Fibroblast of skin of abdomen (primary cell): ENCODE data around the gene ISOC2.
"Not testable (repeated sequence)": the region's sequence is repeated elsewhere in the genome, so short reads cannot be mapped to it uniquely, and the experiment has no call there.

Experiments
- DNase-seq: peaks from one replicate; pipeline ENCODE4 v3.0.0-alpha.2; 2013

ISOC2 gene

GRCh38 chr19:55457683-55458457 is 3.6 kb downstream of the ISOC2 start:
- DNase-seq = no peak

- DNase-seq = no peak
These were observed 5.1 kb downstream of the ISOC2 start for GRCh38 chr19:55456347-55456746.

DNA sequence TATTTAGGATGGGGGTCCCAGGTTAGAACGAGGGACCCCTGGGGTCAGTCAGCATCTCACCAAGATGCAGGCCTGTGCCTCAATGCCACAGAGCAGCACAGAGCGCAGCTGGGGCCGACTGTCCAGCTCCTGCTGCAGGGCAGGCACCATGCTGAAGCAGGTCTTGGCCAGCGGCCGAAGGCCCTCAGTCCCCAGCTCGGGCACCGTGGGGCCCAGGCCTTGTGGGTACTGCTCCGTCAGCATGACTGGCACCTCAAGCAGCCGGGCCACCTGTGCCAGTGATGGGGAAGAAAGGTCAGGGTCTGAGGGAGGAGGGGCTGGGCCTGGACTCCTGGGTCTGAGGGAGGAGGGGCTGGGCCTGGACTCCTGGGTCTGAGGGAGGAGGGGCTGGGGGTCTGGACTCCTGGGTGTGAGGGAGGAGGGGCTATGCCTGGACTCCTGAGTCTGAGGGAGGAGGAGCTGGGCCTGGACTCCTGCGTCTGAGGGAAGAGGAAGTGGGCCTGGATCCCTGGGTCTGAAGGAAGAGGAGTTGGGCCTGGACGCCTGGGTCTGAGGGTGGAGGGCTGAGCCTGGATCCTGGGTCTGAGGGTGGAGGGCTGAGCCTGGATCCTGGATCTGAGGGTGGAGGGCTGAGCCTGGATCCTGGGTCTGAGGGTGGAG is 5.7 kb downstream of the ISOC2 start:
- no peak for DNase-seq

DNA sequence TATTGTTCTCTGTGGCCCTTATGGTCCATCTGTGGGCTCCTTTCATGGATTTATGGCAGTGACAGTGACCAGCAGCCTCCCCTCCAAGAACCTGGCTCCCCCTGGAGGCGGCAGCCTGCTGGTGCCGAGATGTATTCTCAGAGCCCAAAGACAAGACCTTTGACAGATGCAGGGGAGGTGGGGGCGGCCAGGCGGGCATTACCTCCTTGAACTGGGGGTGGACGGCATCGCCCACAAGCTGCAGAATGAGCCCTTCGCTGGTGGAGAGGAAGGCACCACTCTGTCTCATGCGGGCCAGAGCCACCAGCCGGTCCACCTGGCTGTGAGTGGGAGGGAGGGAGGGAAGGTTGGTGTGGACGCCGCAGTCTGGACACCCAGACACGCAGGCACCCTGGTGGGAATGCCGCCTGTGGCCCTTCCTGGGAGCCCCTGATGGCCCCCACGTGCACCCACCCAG is 6.6 kb downstream of the ISOC2 start:
- no peak for DNase-seq

GRCh38 chr19:55453511-55454260 is 7.8 kb downstream of the ISOC2 start:
- no peak for DNase-seq

DNA sequence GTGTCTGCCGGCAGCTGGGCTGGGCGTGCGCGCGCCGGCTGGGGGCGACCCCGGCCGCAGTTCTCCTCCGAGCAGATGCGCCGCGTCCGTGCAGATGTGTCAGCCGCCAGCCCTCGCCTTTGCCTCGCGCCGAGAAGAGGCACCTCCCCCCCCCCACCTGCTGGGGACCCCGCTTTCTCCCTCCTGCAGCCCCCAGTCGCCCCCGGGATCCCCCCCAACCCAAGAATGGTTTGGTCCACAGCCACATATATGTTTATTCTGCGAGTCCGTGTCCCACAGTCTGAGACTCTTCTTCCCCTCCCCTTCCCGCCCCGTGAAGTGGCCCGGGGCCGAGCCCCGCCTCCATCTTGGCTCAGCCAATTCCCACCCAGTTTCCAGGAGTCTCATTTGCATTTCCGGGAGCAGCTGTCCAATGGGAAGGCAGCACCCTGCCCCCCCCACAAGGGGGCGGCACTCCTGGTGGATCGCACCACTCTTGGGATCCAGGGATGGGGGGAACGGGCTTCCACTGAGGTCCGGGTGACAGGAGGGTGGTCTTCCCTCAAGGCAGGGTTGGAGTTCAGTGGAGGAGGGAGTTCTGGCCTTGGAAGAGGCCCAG is 8.6 kb downstream of the ISOC2 start:
- DNase-seq = peak; percentile 70

DNA sequence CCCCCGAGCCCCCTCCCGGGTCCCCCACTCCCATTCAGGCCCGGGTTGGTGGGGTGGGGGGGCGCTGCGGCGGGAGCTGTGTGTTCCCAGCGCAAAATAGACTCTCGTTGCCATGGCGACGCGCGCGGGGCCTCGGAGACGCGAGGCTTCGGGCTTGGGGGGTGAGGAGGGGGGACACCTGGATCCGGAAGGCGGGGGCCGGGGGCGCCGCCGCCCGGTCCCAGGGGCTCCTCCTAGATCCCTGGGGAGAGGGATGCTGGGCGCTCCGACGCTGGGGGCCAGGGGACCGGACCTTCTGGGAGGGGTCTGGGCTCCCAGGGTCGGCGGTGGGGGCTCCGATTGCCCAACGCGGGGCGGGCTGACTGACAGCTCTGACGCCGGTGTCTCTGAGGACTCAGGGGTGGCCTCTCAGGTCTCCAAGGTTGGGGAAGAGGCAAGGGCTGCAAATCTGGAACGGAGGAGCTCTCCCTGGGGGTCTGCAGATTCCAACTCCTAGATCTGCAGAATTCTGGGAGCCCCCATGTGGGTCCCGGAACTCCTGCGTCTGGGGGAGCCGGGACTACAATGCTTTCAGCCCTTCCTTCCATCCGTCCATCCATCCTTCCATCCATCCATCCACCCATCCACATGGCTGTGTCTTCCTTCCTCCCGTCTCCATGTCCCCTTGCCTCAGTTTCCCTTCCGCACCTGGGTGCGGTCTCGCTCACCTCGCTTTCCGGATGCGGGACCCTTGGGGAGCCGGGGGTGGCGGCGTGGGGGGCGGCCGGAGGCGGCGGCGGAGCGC is 9.3 kb downstream of the ISOC2 start:
- DNase-seq = no peak

DNA sequence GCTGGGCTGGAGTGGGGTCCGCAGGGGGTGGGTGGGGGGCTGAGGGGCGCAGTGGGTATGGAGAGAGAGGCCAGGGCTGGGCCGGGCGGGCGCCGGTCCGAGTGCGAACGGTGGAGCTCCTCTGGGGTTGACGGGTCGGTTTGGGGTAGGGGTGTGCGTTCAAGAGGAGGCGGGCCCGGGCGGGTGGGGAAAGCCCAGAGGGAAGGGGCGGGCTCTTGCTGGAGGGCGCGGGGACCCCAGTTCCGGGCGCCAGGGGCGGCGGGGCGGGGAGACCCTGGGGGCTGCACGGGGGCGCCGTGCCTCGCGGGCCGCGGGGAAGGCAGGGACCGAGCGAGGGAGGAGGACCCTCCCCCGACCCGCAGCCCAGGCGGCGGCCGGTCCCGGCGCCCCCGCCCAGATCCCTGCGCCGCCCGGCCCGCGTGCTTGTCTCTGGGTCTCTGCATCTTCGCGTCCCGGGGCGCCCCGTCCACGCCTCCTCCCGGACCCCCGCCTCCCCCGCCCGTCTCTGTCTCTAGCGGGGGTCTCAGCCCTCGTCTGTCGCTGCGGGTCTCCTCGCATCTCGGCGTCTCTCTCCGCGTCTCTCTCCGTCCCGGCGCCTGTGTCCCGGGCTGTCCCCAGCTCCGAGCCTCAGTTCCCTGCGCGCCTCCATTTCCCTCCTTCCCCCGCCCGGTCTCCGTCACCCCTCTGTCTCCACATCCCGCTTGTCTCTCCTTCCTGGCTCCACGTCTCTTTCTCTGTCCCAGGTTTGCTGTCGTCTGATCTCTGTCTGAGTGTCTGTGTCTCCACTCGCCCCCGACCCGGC is 10.1 kb downstream of the ISOC2 start:
- no peak for DNase-seq

- DNase-seq = no peak
These were observed 12.0 kb downstream of the ISOC2 start for GRCh38 chr19:55449469-55449868.

DNA sequence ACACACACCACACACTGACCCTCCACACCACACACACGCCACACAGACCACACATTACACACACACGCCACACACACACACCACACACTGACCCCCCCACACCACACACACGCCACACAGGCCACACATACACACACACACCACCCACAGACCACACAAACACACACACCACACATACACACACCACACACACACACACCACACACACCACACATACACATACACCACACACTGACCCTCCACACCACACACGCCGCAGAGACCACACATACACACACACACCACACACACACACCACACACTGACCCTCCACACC is 13.3 kb downstream of the ISOC2 start:
- DNase-seq = not testable (repeated sequence)

- peak; percentile 28 for DNase-seq
These were observed 13.8 kb downstream of the ISOC2 start for GRCh38 chr19:55447421-55448174.

DNA sequence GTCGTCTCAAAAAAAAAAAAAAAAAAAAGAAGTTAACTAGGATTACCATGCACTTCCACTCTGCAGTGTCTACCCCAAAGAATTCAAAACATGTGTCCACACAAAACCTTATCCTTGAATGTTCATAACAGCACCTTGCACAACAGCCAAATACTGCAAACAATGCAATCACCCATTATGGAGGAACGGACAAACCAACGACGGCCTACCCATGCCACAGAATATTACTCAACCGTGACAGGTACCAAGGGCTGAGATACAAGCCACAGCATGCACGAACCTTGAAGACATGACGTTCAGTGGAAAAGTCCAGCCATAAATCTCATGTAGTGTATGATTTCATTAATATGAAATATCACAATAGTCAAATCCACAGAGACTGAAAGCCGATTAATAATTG is 15.4 kb downstream of the ISOC2 start:
- no peak for DNase-seq

- DNase-seq = no peak
These were observed 16.8 kb downstream of the ISOC2 start for GRCh38 chr19:55444646-55445045.

GRCh38 chr19:55443824-55444480 is 17.5 kb downstream of the ISOC2 start:
- no peak for DNase-seq

- DNase-seq = no peak
These were observed 18.2 kb downstream of the ISOC2 start, which contains the start of gene SHISA7 for GRCh38 chr19:55443045-55443823. SHISA7 (minus strand) TSS chr19:55443300; CDS start chr19:55442863, 437 bp downstream.

DNA sequence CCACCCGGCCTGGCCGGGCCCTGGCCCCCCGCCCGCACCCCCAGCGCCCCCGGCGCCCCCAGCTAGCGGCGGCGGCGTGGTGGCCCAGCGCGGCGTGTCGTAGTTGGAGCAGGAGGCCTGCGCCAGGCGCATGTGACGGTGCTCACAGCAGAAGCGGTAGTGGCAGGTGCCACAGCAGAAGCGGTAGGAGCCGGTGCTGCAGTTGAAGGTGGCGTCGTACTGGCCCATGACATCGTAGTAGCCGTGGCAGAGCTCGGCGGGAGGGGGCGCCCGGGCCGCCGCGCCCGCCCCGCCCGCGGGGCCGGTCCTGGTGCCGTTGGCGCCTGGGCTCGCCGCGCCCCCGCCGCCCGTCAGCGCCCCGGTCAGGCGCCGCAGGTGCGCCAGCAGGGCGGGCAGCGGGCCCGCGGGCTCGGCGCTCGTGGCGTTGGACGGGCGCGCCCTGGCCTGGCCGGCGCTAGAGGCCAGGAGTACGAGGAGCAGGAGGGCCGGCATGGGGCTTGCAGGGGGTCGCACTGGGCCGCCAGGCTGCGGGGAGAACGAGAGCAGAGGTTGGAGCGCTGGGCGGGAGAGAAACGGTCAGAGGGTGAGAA is 19.0 kb downstream of the ISOC2 start:
- DNase-seq = no peak

GRCh38 chr19:55441692-55442321 is 19.6 kb downstream of the ISOC2 start:
- no peak for DNase-seq

DNA sequence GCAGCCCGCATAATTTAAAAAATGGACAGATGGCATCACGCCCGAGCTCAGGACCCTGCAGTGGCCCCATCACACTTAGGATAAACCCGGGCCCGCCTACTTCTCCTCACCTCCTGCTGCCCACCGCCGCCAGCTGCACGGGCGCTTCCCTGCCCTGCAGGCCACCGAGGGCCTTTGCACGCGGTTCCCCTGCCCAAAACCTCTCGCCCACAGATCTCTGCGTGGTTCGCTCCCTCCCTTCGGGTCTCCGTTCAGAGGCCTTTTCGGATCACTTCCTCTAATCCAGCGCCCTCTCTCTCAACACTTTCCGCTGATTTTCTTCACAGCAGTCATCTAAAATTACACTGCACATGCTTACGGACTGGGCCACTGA is 20.1 kb downstream of the ISOC2 start:
- no peak for DNase-seq
